A673 (cell line): ENCODE data around the gene AP3S2.

Experiments used
- CTCF ChIP-seq: fragments of 300-800, 200-600 bp; sonication (generic); conservative IDR thresholded peaks from 2 replicates; pipeline ENCODE4 v1.5.1; 2017; ENCODE audit warnings: low read depth, mild to moderate bottlenecking, antibody characterized with exemption, low read length, moderate library complexity, mixed read lengths
- EZH2 ChIP-seq: fragments of 200-600 bp; sonication (generic); IDR thresholded peaks from 2 replicates; pipeline ENCODE4 v1.6.1; 2017; ENCODE audit warnings: borderline replicate concordance, low read depth, mild to moderate bottlenecking, mixed read lengths, antibody characterized with exemption, low read length; ENCODE audit not compliant: poor library complexity, severe bottlenecking

- TF ChIP-seq EZH2 (no peak), CTCF (no peak)
These were observed 22.9 kb upstream of the AP3S2 start for GRCh38 chr15:89916660-89917059.
